K562 (cell line): ENCODE data around the gene PIGM. TPM values are rescaled to one million over a fixed set of nuclear protein-coding genes. Genes with fewer than 3 reads are reported as not detected.

Experiments used
- HMG20A ChIP-seq: fragments of 450-650 bp; formaldehyde crosslinking; conservative IDR thresholded peaks from 2 replicates; pipeline ENCODE4 v1.4.0; 2020; ENCODE audit warnings: mild to moderate bottlenecking, mixed read lengths
- HNRNPL ChIP-seq: fragments of 200-400 bp; formaldehyde crosslinking; IDR thresholded peaks from 2 replicates; pipeline ENCODE4 v1.6.1; 2017; ENCODE audit warnings: low read depth, mild to moderate bottlenecking, low read length
- KDM2B ChIP-seq: fragments of 250-450 bp; sonication (Bioruptor Pico); IDR thresholded peaks from 2 replicates; pipeline ENCODE4 v1.8.0; 2021; ENCODE audit warnings: mild to moderate bottlenecking, moderate library complexity
- POLR2AphosphoS2 ChIP-seq: IDR thresholded peaks from 2 replicates; pipeline ENCODE4 v1.6.1; 2012; ENCODE audit warnings: low read length, improper control_type of control experiment
- TOE1 ChIP-seq, 2 experiments: fragments of 450-650 bp in 1 of 2; sonication (generic) in 1 of 2; formaldehyde crosslinking in 1 of 2; IDR thresholded peaks; 2 replicates each; pipeline versions ENCODE4 v1.7.1 to v1.8.0; 2016 to 2022; ENCODE audit warnings: borderline replicate concordance in 2 of 2, mild to moderate bottlenecking in 2 of 2, antibody characterized with exemption in 1 of 2, inconsistent platforms in 1 of 2, low read depth in 1 of 2, missing genetic modification reagents in 1 of 2, moderate library complexity in 1 of 2
- ZKSCAN8 ChIP-seq: fragments of 200-800 bp; sonication (Bioruptor generic); IDR thresholded peaks from 2 replicates; pipeline ENCODE4 v1.6.1; 2016; ENCODE audit warnings: missing genetic modification characterization, missing compliant biosample characterization
- polyA plus RNA-seq, 8 experiments: library from polyadenylated mRNA; depleted of rRNA in 4 of 8; stranded (reverse) in 5 of 8; unstranded in 3 of 8; fragments of >200 nt; fragmentation: Nextera tagmentation in 2 of 8; fragmentation: Illumina TruSeq in 1 of 8; extraction: Ambion mirVana in 2 of 8; extraction: Trizol in 1 of 8; gene quantifications; 2 replicates each; pipeline versions ENCODE4 v1.2.1 to v1.2.3, GENCODE V29; 2011 to 2014; ENCODE audit warnings: inconsistent platforms in 1 of 8, missing spikeins in 1 of 8
- total RNA-seq, 7 experiments: library from RNA; depleted of rRNA in 6 of 7; stranded (reverse); fragments of >200 nt in 6 of 7; fragmentation: Illumina TruSeq in 2 of 7; extraction: Trizol in 2 of 7; gene quantifications; 2 replicates each; pipeline versions ENCODE4 v1.2.1 to v1.2.3, GENCODE V29; 2011 to 2021; ENCODE audit warnings: low replicate concordance in 1 of 7
- TF ChIP-seq, protein P1 (sequence below): sonication (generic); formaldehyde crosslinking; IDR thresholded peaks from 2 replicates; pipeline ENCODE4 v1.8.0; 2023; ENCODE audit warnings: missing genetic modification reagents, mild to moderate bottlenecking, borderline replicate concordance

Gene PIGM
- total and polyA plus RNA-seq, 9 of the 15 experiments (the other 6 are each of a cell fraction or from before 2014, with no cell fraction given) = 2.6 to 6.7 (median 4.3) TPM

DNA sequence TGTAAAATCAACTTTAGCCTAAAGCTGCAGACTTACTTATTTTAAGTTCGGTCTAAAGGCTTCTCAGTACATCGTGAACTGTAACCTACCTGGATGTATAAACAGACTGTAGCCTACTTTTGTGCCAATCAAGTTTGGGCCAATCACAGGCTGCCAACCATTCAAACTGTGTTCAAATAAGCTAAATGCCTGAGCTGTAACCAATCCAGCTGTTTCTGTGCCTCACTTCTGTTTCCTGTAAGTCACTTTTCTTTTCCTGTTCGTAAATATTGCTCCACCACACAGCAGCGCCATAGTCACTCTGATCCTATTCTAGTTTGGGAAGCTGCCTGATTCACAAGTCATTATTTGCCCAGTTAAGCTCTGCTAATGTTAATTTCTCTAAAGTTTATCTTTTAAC, 40.3 kb downstream of the PIGM start (continued):
- TF ChIP-seq TOE1 (IDR thresholded peaks at IDR 0.05; ENCODE audit: borderline replicate concordance) = no peak
- TF ChIP-seq TOE1 (CRISPR knock-in tag; IDR thresholded peaks at IDR 0.05; ENCODE audit: borderline replicate concordance, low read depth) = no peak
- no peak for TF ChIP-seq POLR2AphosphoS2
- TF ChIP-seq ZKSCAN8 (CRISPR knock-in tag) = no peak
- TF ChIP-seq HNRNPL = no peak
- TF ChIP-seq, protein P1, sequence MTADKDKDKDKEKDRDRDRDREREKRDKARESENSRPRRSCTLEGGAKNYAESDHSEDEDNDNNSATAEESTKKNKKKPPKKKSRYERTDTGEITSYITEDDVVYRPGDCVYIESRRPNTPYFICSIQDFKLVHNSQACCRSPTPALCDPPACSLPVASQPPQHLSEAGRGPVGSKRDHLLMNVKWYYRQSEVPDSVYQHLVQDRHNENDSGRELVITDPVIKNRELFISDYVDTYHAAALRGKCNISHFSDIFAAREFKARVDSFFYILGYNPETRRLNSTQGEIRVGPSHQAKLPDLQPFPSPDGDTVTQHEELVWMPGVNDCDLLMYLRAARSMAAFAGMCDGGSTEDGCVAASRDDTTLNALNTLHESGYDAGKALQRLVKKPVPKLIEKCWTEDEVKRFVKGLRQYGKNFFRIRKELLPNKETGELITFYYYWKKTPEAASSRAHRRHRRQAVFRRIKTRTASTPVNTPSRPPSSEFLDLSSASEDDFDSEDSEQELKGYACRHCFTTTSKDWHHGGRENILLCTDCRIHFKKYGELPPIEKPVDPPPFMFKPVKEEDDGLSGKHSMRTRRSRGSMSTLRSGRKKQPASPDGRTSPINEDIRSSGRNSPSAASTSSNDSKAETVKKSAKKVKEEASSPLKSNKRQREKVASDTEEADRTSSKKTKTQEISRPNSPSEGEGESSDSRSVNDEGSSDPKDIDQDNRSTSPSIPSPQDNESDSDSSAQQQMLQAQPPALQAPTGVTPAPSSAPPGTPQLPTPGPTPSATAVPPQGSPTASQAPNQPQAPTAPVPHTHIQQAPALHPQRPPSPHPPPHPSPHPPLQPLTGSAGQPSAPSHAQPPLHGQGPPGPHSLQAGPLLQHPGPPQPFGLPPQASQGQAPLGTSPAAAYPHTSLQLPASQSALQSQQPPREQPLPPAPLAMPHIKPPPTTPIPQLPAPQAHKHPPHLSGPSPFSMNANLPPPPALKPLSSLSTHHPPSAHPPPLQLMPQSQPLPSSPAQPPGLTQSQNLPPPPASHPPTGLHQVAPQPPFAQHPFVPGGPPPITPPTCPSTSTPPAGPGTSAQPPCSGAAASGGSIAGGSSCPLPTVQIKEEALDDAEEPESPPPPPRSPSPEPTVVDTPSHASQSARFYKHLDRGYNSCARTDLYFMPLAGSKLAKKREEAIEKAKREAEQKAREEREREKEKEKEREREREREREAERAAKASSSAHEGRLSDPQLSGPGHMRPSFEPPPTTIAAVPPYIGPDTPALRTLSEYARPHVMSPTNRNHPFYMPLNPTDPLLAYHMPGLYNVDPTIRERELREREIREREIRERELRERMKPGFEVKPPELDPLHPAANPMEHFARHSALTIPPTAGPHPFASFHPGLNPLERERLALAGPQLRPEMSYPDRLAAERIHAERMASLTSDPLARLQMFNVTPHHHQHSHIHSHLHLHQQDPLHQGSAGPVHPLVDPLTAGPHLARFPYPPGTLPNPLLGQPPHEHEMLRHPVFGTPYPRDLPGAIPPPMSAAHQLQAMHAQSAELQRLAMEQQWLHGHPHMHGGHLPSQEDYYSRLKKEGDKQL (CRISPR knock-in tag) = no peak
- no peak for TF ChIP-seq HMG20A
- no peak for TF ChIP-seq KDM2B
